HEK293 (cell line): ENCODE results near the gene SCRN1.

Experiments used
- CTCF ChIP-seq: fragments of 450-650 bp; formaldehyde crosslinking; IDR thresholded peaks from 2 replicates; pipeline ENCODE4 v1.5.1; 2016; ENCODE audit warnings: missing biosample characterization, missing genetic modification characterization
- PRDM2 ChIP-seq: fragments of 450-650 bp; formaldehyde crosslinking; IDR thresholded peaks from 2 replicates; pipeline ENCODE4 v1.5.1; 2016; ENCODE audit warnings: missing biosample characterization, missing genetic modification characterization, borderline replicate concordance
- ZNF362 ChIP-seq: fragments of 450-650 bp; formaldehyde crosslinking; IDR thresholded peaks from 2 replicates; pipeline ENCODE4 v1.5.1; 2016; ENCODE audit warnings: missing biosample characterization, missing genetic modification characterization
- ZNF366 ChIP-seq: fragments of 450-650 bp; formaldehyde crosslinking; conservative IDR thresholded peaks from 2 replicates; pipeline ENCODE4 v1.5.1; 2016; ENCODE audit warnings: missing biosample characterization, missing genetic modification characterization
- ZNF513 ChIP-seq: fragments of 450-650 bp; IDR thresholded peaks from 2 replicates; pipeline ENCODE4 v1.5.1; 2018; ENCODE audit warnings: missing biosample characterization, missing genetic modification characterization

- no peak for TF ChIP-seq CTCF (tag by site-specific recombination)
- TF ChIP-seq PRDM2 (tag by site-specific recombination) = no peak
- no peak for TF ChIP-seq ZNF366 (tag by site-specific recombination)
- no peak for TF ChIP-seq ZNF362 (tag by site-specific recombination)
- no peak for TF ChIP-seq ZNF513 (tag by site-specific recombination)
These were observed 96.1 kb downstream of the SCRN1 start for GRCh38 chr7:29893351-29893965.
